HK-2 (cell line): ENCODE data around the gene BHLHA15.
A peak's percentile ranks its signal among the peaks of the same experiment; 100 is the strongest.

Experiments
- DNase-seq: peaks from one replicate; pipeline ENCODE4 v3.0.0-alpha.2; 2018; ENCODE audit not compliant: unreplicated experiment

Gene BHLHA15

GRCh38 chr7:98225913-98226614, 14.8 kb downstream of the BHLHA15 start:
- no peak for DNase-seq

GRCh38 chr7:98227939-98228338, 16.7 kb downstream of the BHLHA15 start:
- DNase-seq = no peak

DNA sequence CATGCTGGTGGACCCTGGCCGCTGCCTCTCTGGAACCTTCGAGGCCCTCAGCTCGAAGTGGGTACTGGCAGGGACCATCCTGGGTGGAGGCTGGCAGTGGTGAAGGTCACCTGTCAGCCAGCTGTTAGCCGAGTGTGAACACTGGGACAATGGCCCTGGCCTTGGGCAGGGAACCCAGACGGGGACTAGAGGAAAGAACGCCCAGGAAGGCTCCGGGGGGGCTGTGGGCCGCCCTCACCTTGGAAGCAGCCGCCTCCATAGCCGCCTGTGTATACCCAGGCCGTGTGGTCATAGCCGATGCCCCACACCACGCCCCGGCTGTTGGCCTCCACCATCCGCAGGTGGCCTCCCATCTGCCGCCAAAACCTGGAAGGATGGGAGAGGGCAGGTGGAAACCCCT, 17.6 kb downstream of the BHLHA15 start:
- no peak for DNase-seq

- DNase-seq = no peak
These were observed 18.2 kb downstream of the BHLHA15 start for GRCh38 chr7:98229441-98229840.

DNA sequence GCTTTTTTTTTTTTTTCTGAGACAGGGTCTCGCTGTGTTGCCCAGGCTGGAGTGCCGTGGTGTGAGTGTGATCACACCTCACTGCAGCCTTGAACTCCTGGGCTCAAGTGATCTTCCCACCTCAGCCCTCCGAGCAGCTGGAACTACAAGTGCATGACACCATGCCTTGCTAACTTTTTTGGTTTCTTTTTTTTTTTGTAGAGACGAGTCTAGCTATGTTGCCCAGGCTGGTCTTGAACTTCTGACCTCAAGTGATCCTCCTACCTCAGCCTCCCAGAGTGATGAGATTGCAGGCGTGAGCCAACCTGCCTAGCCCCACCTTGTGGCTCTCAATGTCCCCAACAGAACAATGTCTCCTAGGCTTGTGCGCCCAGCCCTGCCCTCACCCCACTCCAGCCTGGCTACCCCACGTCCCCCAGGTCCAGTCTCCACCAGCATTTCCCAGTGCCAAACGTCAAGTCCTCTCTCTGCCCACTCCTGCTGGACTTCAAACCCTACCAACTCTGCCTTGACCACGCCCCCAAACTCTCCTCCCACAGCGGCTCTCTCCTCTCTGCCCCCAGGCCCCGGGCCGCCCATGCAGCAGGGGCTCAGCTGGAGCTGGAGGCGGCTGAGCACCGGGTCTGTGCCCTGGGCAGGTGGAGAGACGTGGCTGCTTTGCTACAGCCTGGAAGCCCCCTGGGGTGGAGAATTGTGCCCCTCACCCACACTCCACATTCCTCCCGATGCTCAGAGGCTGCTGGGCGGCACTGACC, 18.9 kb downstream of the BHLHA15 start:
- no peak for DNase-seq

DNA sequence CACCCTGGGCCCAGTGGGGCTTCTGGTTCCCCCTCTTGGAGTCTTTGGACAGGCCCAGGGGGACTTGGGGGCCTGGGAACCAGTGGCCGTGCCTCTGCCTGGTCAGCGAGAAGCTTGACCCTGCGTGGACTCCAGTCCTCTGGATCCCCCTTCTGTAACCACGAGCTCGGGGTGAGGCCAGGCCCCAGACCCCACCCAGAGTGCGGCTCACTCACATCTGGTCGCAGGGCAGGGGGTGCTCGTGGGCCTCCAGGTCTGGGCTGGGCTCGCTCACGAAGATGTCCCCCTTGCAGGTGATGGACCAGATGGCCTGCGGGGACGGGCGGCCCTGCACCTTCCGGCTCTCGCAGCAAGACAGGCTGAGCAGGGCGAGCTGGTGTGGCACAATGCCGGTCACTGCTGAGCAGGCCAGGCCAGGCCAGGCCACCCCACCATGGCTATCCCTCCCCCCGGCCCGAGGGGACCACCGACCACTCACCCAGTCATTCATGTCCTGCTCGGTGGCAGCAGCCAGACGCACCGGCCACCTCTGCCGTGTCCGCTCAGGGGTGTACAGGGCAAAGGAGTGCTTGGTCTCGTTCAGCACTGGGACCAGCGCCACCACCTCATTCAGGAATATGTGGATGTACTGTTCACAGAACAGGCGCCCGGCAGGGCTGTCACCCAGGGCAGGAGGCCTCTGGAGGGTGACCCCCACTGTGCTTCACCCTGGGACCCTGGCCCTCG, 19.7 kb downstream of the BHLHA15 start:
- DNase-seq = no peak

- DNase-seq = no peak
These were observed 20.4 kb downstream of the BHLHA15 start for GRCh38 chr7:98231493-98232262.

DNA sequence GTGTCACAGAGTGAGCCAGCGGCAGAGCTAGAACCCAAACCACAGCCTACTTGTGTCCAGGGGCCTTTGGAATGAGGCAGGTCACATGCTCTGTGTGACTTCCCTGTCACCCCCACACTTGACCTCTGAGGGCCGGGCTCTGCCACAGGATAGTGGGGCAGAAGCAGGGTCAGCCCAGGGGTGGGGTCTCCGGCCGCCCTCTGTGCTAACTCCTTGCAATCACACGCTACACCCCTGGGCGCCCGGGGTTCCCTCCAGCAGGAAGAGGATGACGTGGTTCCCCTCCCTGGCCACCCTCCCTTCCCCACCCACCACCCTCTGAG, 21.0 kb downstream of the BHLHA15 start:
- DNase-seq = no peak

DNA sequence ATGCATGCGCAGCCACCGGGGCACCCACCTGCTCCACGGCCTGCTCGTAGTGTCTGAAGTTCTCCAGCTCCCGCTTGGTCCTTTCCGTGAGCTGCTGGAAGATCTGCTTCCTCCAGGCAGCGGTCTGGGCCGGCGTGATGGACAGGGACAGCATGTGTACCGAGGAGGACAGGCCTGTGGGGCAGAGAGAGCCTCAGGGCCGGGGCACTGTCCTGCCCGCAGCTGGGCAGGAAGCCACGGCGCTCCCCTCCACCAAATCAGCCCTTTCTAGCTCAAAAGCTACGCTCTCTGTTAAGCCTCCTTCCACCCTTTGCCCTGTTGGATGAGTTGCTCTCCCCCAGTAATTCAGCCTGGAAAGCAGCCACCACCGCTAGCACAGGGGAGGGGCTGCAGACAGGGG, 21.6 kb downstream of the BHLHA15 start:
- no peak for DNase-seq

- no peak for DNase-seq
These were observed 22.2 kb downstream of the BHLHA15 start for GRCh38 chr7:98233219-98234070.

DNA sequence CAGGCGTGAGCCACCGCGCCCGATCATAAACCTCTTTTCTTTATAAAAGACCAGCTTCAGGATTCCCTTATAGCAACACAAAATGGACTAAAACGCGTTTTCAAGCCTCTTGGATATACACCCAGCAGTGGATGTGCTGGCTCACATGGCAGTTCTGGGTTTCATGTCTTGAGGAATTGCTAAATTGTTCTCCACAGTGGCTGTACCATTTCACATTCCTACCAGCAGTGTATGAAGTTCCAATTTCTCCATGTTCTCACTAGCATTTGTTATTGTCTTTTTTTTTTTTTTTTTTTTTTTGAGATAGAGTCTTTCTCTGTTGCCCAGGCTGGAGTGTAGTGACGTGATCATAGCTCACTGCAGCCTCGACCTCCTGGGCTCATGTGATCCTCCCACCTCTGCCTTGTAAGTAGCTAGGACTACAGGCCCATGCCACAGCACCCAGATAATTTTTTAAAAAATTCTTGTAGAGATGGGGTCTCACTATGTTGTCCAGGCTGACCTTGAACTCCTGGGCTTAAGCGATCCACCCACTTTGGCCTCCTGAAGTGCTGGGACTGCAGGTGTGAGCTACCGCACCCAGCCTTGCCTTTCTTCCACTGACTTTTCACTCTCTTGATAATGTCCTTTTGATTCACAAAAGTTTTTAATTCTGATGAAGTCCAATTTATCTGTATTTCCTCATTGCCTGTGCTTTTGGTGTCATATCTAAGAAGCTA, 23.3 kb downstream of the BHLHA15 start:
- DNase-seq = no peak

DNA sequence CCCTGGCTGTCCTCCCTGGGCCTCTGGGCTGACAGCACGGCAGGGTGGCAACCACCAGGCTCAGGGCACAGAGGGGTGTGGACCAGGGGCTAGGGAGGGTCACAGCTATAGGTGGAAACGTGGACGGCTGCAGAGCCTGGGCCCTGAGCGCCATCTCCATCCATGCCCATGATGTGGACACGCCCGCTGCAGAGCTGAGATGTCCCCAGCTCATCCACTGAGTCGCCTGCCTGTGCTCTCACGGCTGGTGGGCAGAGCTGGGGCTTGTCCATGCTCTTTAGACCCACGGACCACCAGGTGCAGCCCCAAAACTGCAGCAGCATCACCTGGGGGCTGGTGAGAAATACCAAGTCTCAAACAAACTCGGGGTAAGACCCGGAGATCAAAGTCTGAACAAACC, 24.7 kb downstream of the BHLHA15 start:
- no peak for DNase-seq

DNA sequence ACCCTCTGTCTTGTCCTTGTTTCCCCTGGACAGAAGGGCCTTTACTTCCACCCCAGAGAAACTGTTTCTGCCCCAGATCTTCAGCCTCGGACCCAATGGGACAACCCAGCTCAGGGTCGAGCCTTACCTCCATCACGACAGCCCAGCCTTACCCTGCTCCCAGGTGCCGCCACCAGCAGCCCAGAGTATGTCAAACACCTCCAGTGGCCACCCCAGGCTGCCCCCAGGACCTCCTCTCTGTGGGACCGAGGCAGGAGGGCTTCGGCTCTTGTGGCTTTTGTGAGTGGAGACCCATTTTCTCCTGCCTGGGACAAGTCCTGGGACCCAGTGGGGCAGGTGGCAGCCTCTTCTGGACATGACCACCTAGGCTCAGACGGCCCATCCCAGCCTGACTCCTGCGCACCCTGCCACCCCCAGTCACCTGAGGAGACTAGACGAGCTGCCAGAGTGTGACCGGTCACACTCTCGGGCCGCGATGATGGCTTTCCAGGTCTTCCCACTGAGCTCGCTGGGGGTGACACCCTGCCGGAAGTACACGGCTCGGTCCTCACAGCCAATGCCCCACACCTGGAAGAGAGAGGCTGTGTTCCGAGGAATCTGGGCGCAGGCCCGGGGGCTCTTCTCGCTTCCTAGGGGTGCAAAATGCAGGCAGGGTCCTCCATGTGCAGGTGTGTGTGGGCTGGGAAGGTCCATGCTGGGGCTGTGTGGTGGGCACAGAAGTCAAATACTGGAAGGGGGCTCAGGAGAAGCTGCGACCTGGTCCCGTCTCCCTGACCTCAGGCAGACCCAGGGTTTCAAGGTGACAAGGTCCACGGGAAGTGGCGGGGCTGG, 25.3 kb downstream of the BHLHA15 start:
- no peak for DNase-seq

GRCh38 chr7:98238076-98238475, 26.8 kb downstream of the BHLHA15 start:
- DNase-seq = no peak

- DNase-seq = no peak
These were observed 27.7 kb downstream of the BHLHA15 start for GRCh38 chr7:98238976-98239375.

GRCh38 chr7:98240961-98241673, 29.9 kb downstream of the BHLHA15 start:
- DNase-seq = peak; percentile 32

- no peak for DNase-seq
These were observed 30.5 kb downstream of the BHLHA15 start for GRCh38 chr7:98241674-98242241.

GRCh38 chr7:98242342-98242741, 31.1 kb downstream of the BHLHA15 start:
- no peak for DNase-seq

- no peak for DNase-seq
These were observed 31.7 kb downstream of the BHLHA15 start for GRCh38 chr7:98242934-98243333.
